PC-9 (cell line): ENCODE data around the gene F13A1.

Experiments
- CTCF ChIP-seq: fragments of 200-600 bp; sonication (generic); conservative IDR thresholded peaks from 2 replicates; pipeline ENCODE4 v1.6.1; 2017; ENCODE audit warnings: mixed run types, antibody characterized with exemption, mild to moderate bottlenecking, moderate library complexity
- EZH2 ChIP-seq: fragments of 200-600 bp; sonication (generic); IDR thresholded peaks from 2 replicates; pipeline ENCODE4 v1.8.0; 2017; ENCODE audit warnings: antibody characterized with exemption, low read depth

GRCh38 chr6:6314596-6314995 is 5.9 kb downstream of the F13A1 start:
- TF ChIP-seq CTCF (no peak), EZH2 (no peak)
